IMR-90 (cell line): ENCODE data around the gene GNA15. TPM values are rescaled to one million over a fixed set of nuclear protein-coding genes. Genes with fewer than 3 reads are reported as not detected.

Experiments
- ATAC-seq: fragments of 200-7000 bp; cut with Tn5 transposase; 2 replicates; pipeline ENCODE4 v1.9.1; 2020; ENCODE audit warnings: low read depth, mild to moderate bottlenecking, moderate library complexity
- BruUV-seq: library from RNA; stranded (reverse); fragments of 400-500 nt; replicated peaks from 2 replicates; lab custom pipeline; 2021; lab: Mats Ljungman, UMichigan
- CTCF ChIA-PET: fragments of 300-600 bp; formaldehyde crosslinking; extraction: SDS; loops from one replicate; lab custom pipeline; 2021; ENCODE audit warnings: antibody characterized with exemption; lab: Yijun Ruan, JAX
- POLR2A ChIA-PET: fragments of 300-600 bp; sonication (Branson Sonifier 250); formaldehyde crosslinking; loops from one replicate; lab custom pipeline; 2022; ENCODE audit warnings: antibody characterized with exemption; ENCODE audit not compliant: unreplicated experiment; lab: Charles Lee
- DNase-seq: peaks from one replicate; pipeline ENCODE4 v3.0.0; 2013
- H2AFZ ChIP-seq: replicated peaks from 2 replicates; pipeline ENCODE3; 2013; ENCODE audit warnings: low read length, mild to moderate bottlenecking; ENCODE audit not compliant: poor library complexity
- H2AK5ac ChIP-seq: 2 replicates; pipeline ENCODE4 v1.6.1; 2013; ENCODE audit warnings: low read depth, low read length, inconsistent platforms
- H2AK9ac ChIP-seq: replicated peaks from 2 replicates; pipeline ENCODE3; 2013; ENCODE audit warnings: mild to moderate bottlenecking, low read depth, low read length, moderate library complexity; ENCODE audit not compliant: poor library complexity
- H2BK120ac ChIP-seq: 2 replicates; pipeline ENCODE4 v1.6.1; 2013; ENCODE audit warnings: low read depth, low read length, inconsistent platforms
- H2BK15ac ChIP-seq: 3 replicates; pipeline ENCODE4 v1.6.1; 2013; ENCODE audit warnings: low read depth, low read length, inconsistent platforms
- H2BK20ac ChIP-seq: 2 replicates; pipeline ENCODE4 v1.6.1; 2013; ENCODE audit warnings: low read depth, mild to moderate bottlenecking, inconsistent platforms, low read length, moderate library complexity
- H2BK5ac ChIP-seq: 2 replicates; pipeline ENCODE4 v1.6.1; 2013; ENCODE audit warnings: mild to moderate bottlenecking, low read depth, low read length, inconsistent platforms; ENCODE audit not compliant: poor library complexity, severe bottlenecking
- H3K14ac ChIP-seq: replicated peaks from 2 replicates; pipeline ENCODE4 v1.6.1; 2013; ENCODE audit warnings: low read depth, low read length, inconsistent platforms
- H3K18ac ChIP-seq: 2 replicates; pipeline ENCODE4 v1.6.1; 2013; ENCODE audit warnings: low read depth, low read length, control low read depth
- H3K23ac ChIP-seq: 2 replicates; pipeline ENCODE4 v1.6.1; 2013; ENCODE audit warnings: low read depth, low read length, inconsistent platforms
- H3K27ac ChIP-seq: 2 replicates; pipeline ENCODE4 v1.5.1; 2013; ENCODE audit warnings: mild to moderate bottlenecking, control low read depth, low read length; ENCODE audit not compliant: insufficient read depth
- H3K27me3 ChIP-seq: 2 replicates; pipeline ENCODE4 v1.6.1; 2013; ENCODE audit warnings: low read length; ENCODE audit not compliant: control insufficient read depth, insufficient read depth
- H3K36me3 ChIP-seq: 2 replicates; pipeline ENCODE4 v1.6.1; 2013; ENCODE audit warnings: low read length, mixed read lengths; ENCODE audit not compliant: control insufficient read depth, insufficient read depth
- H3K4ac ChIP-seq: 2 replicates; pipeline ENCODE4 v1.6.1; 2013; ENCODE audit warnings: low read depth, low read length, inconsistent platforms
- H3K4me1 ChIP-seq: 2 replicates; pipeline ENCODE4 v1.6.1; 2013; ENCODE audit warnings: low read length, mixed read lengths; ENCODE audit not compliant: control insufficient read depth, insufficient read depth
- H3K4me2 ChIP-seq: 2 replicates; pipeline ENCODE4 v1.6.1; 2013; ENCODE audit warnings: low read depth, mild to moderate bottlenecking, control low read depth, low read length, moderate library complexity
- H3K4me3 ChIP-seq: 2 replicates; pipeline ENCODE4 v1.5.1; 2013; ENCODE audit warnings: low read depth, mild to moderate bottlenecking, control low read depth, low read length, moderate library complexity; ENCODE audit not compliant: insufficient read depth
- H3K56ac ChIP-seq: 2 replicates; pipeline ENCODE4 v1.6.1; 2013; ENCODE audit warnings: low read length, inconsistent platforms; ENCODE audit not compliant: insufficient read depth; ENCODE audit errors: extremely low read depth
- H3K79me1 ChIP-seq, 2 experiments: 2 replicates each; pipeline ENCODE4 v1.6.1; 2013; ENCODE audit warnings: low read length in 2 of 2, inconsistent platforms in 1 of 2, low read depth in 1 of 2
- H3K9ac ChIP-seq: 2 replicates; pipeline ENCODE4 v1.6.1; 2013; ENCODE audit warnings: low read depth, low read length, control low read depth
- H3K9me1 ChIP-seq: 2 replicates; pipeline ENCODE4 v1.6.1; 2013; ENCODE audit warnings: low read length, inconsistent platforms; ENCODE audit not compliant: insufficient read depth
- H3K9me3 ChIP-seq: 2 replicates; pipeline ENCODE4 v1.6.1; 2013; ENCODE audit warnings: low read length; ENCODE audit not compliant: control insufficient read depth, insufficient read depth
- H4K20me1 ChIP-seq: 2 replicates; pipeline ENCODE4 v1.6.1; 2013; ENCODE audit warnings: low read length, inconsistent platforms; ENCODE audit not compliant: insufficient read depth
- H4K5ac ChIP-seq: 2 replicates; pipeline ENCODE4 v1.6.1; 2013; ENCODE audit warnings: mild to moderate bottlenecking, low read depth, low read length, control low read depth
- H4K8ac ChIP-seq, 2 experiments: 2 replicates each; pipeline ENCODE4 v1.6.1; 2013; ENCODE audit warnings: low read depth in 2 of 2, low read length in 2 of 2, control low read depth in 1 of 2, inconsistent platforms in 1 of 2
- H4K91ac ChIP-seq: 2 replicates; pipeline ENCODE4 v1.6.1; 2013; ENCODE audit warnings: low read depth, low read length, inconsistent platforms; ENCODE audit not compliant: insufficient read depth
- BHLHE40 ChIP-seq: fragments of 150-350 bp; IDR thresholded peaks from 2 replicates; pipeline ENCODE4 v1.6.1; 2016; ENCODE audit warnings: mild to moderate bottlenecking, low read depth, low read length
- CEBPB ChIP-seq: IDR thresholded peaks from 2 replicates; pipeline ENCODE4 v1.6.1; 2012; ENCODE audit warnings: low read depth, low read length, improper control_type of control experiment
- CHD1 ChIP-seq: IDR thresholded peaks from 2 replicates; pipeline ENCODE4 v1.6.1; 2012; ENCODE audit warnings: low read depth, low read length, improper control_type of control experiment
- CTCF ChIP-seq: conservative IDR thresholded peaks from 2 replicates; pipeline ENCODE4 v1.5.1; 2012; ENCODE audit warnings: mild to moderate bottlenecking, low read depth, low read length, improper control_type of control experiment
- MAFK ChIP-seq: IDR thresholded peaks from 2 replicates; pipeline ENCODE4 v1.6.1; 2012; ENCODE audit warnings: low read depth, low read length, improper control_type of control experiment
- MAZ ChIP-seq: IDR thresholded peaks from 2 replicates; pipeline ENCODE4 v1.6.1; 2012; ENCODE audit warnings: low read depth, mild to moderate bottlenecking, low read length, improper control_type of control experiment, moderate library complexity, borderline replicate concordance
- NFE2L2 ChIP-seq: fragments of 150-350 bp; IDR thresholded peaks from 2 replicates; pipeline ENCODE4 v1.6.1; 2016; ENCODE audit warnings: low read depth, mild to moderate bottlenecking, low read length
- RAD21 ChIP-seq: IDR thresholded peaks from 2 replicates; pipeline ENCODE4 v1.6.1; 2012; ENCODE audit warnings: low read length, improper control_type of control experiment
- RCOR1 ChIP-seq: IDR thresholded peaks from 2 replicates; pipeline ENCODE4 v1.6.1; 2012; ENCODE audit warnings: mild to moderate bottlenecking, low read length, improper control_type of control experiment; ENCODE audit not compliant: insufficient replicate concordance
- RFX5 ChIP-seq: IDR thresholded peaks from 2 replicates; pipeline ENCODE4 v1.8.0; 2012; ENCODE audit warnings: low read depth, mild to moderate bottlenecking, low read length, moderate library complexity
- SMC3 ChIP-seq: fragments of 150-350 bp; IDR thresholded peaks from 2 replicates; pipeline ENCODE4 v1.6.1; 2016; ENCODE audit warnings: low read depth, mild to moderate bottlenecking, antibody characterized with exemption, low read length, moderate library complexity
- WGBS, 2 experiments: methylation state at CpG; one replicate each; pipeline versions ENCODE4 v1.1.5 to v1.1.7; 2013; ENCODE audit warnings: missing lambda C conversion rate in 2 of 2; ENCODE audit not compliant: insufficient read length in 1 of 2; ENCODE audit errors: extremely low coverage in 2 of 2; 5-methylcytosine and 5-hydroxymethylcytosine counted together
- dilution Hi-C: fragments of 300-500 bp; cut with HindIII; formaldehyde crosslinking; loops from one replicate; pipeline ENCODE4 v1.14.3; 2018; ENCODE audit warnings: low sequenced_read_pairs; ENCODE audit not compliant: unreplicated experiment
- in situ Hi-C: fragments of 300-500 bp; cut with MboI; formaldehyde crosslinking; loops from 3 replicates; pipeline ENCODE4 v1.14.3; 2019; ENCODE audit warnings: low sequenced_read_pairs, inconsistent platforms, mixed read lengths
- intact Hi-C: fragments of 100-400 bp; cut with micrococcal nuclease; formaldehyde crosslinking; loops from 2 replicates; pipeline ENCODE4 v1.10.0; 2022
- polyA plus RNA-seq, 3 experiments: library from polyadenylated mRNA; depleted of rRNA; stranded (reverse); fragments of >200 nt; gene quantifications; 2 replicates each; pipeline ENCODE4 v1.2.3, GENCODE V29; 2012; ENCODE audit warnings: low replicate concordance in 1 of 3
- total RNA-seq: library from RNA; depleted of rRNA; stranded (reverse); fragments of >200 nt; gene quantifications from 2 replicates; pipeline ENCODE4 v1.2.3, GENCODE V29; 2012

GNA15 gene
- total and polyA plus RNA-seq, 2 of the 4 experiments (the other 2 are of a cell fraction) = 0.18 TPM; not detected in 1

- no peak for TF ChIP-seq RAD21
Observed at GRCh38 chr19:3105641-3106508, 30.0 kb upstream of the GNA15 start (continued).

GRCh38 chr19:3106509-3107141, 29.2 kb upstream of the GNA15 start:
- dilution Hi-C loops = no loop called here
- intact Hi-C loops = no loop called here
- H2AK5ac ChIP-seq = no peak overlapping the region

More at GRCh38 chr19:3106509-3107141, 29.2 kb upstream of the GNA15 start:
- Histone ChIP-seq H3K36me3 (peaks cover 3% of the 10 kb centered on the region), H4K8ac (no peak overlapping the region), H3K9me1 (peaks cover 6% of the 10 kb centered on the region), H3K4ac (no peak overlapping the region), H3K27ac (no peak overlapping the region), H3K14ac (no peak overlapping the region), H4K91ac (no peak overlapping the region), H2BK15ac (no peak overlapping the region), H3K4me3 (no peak overlapping the region), H3K23ac (no peak overlapping the region), H2BK120ac (no peak overlapping the region), H3K9me3 (no peaks in the 10 kb centered on the region), H3K9ac (no peak overlapping the region), H3K56ac (no peak overlapping the region), H4K20me1 (peaks cover 87% of the 10 kb centered on the region), H3K4me1 (no peaks in the 10 kb centered on the region), H3K27me3 (no peaks in the 10 kb centered on the region), H3K18ac (no peak overlapping the region), H2AFZ (no peak overlapping the region), H2AK9ac (no peak overlapping the region), H3K4me2 (no peak overlapping the region), H2BK20ac (no peak overlapping the region), H2BK5ac (no peak overlapping the region), H4K5ac (no peak overlapping the region), H3K79me1 (peaks cover 6 to 86% of the 10 kb centered on the region in 2 experiments)
- no peak for DNase-seq
- in situ Hi-C loops = no loop called here
- ChIA-PET CTCF (no interaction called here), POLR2A (no interaction called here)
- no TSS peak for BruUV-seq
- TF ChIP-seq BHLHE40 (no peak), MAZ (no peak), CHD1 (no peak), MAFK (no peak), RCOR1 (no peak), NFE2L2 (no peak), RFX5 (no peak), SMC3 (no peak), CTCF (no peak), RAD21 (no peak), CEBPB (no peak)
- WGBS, 2 experiments = 92% methylated on average over 4 of the region's 17 CpGs; no CpG with 5 or more reads in 1 of the 2 experiments
- ATAC-seq = no peak
